B cell (primary cell): ENCODE measurements around the gene IFT74. TPM values are rescaled to one million over a fixed set of nuclear protein-coding genes. Genes with fewer than 3 reads are reported as not detected.

ENCODE experiments used
- ATAC-seq: fragments of 200-7000 bp; cut with Tn5 transposase; one replicate; pipeline ENCODE4 v1.10.0; 2021; ENCODE audit warnings: low read depth, mild to moderate bottlenecking, moderate number of reproducible peaks, moderate library complexity
- CTCF ChIA-PET: fragments of 350-600 bp; sonication (Branson Sonifier 250); formaldehyde crosslinking; loops from one replicate; lab custom pipeline; 2021; ENCODE audit warnings: antibody characterized with exemption, inconsistent platforms; lab: Charles Lee
- POLR2A ChIA-PET: fragments of 350-600 bp; sonication (Branson Sonifier 250); formaldehyde crosslinking; loops from one replicate; lab custom pipeline; 2021; ENCODE audit warnings: antibody characterized with exemption; lab: Charles Lee
- DNase-seq: peaks from one replicate; pipeline ENCODE4 v3.0.0; 2013
- H2AFZ ChIP-seq: 2 replicates; pipeline ENCODE4 v1.6.1; 2012; ENCODE audit warnings: mild to moderate bottlenecking, low read depth, low read length; ENCODE audit not compliant: insufficient read depth, poor library complexity, severe bottlenecking
- H3K27ac ChIP-seq, 2 donors: 1 replicate in 1 of 2; 2 replicates in 1 of 2; pipeline ENCODE4 v1.5.1; 2012 to 2013; ENCODE audit warnings: low read length in 2 of 2, mild to moderate bottlenecking in 2 of 2, moderate library complexity in 1 of 2
- H3K27me3 ChIP-seq, 4 experiments: fragments of 200-600 bp in 1 of 4; sonication (generic) in 1 of 4; replicated peaks in 1 of 4; 1 replicate in 2 of 4; 2 replicates in 2 of 4; pipeline versions ENCODE4 v1.6.1 to v1.7.0; 2013 to 2016; ENCODE audit warnings: low read length in 3 of 4, mild to moderate bottlenecking in 2 of 4, mixed read lengths in 1 of 4, moderate library complexity in 1 of 4; ENCODE audit not compliant: insufficient read depth in 4 of 4, control insufficient read depth in 3 of 4; ENCODE audit errors: control extremely low read depth in 1 of 4
- H3K36me3 ChIP-seq, 2 experiments: replicated peaks in 1 of 2; 1 replicate in 1 of 2; 2 replicates in 1 of 2; pipeline versions ENCODE4 v1.6.1 to v1.7.1; 2013; ENCODE audit warnings: low read length in 1 of 2; ENCODE audit not compliant: insufficient read depth in 2 of 2, control insufficient read depth in 1 of 2; ENCODE audit errors: control extremely low read depth in 1 of 2, extremely low read depth in 1 of 2
- H3K4me1 ChIP-seq, 2 donors: fragments of 200-600 bp in 1 of 2; sonication (generic) in 1 of 2; 1 replicate in 1 of 2; 2 replicates in 1 of 2; pipeline versions ENCODE4 v1.5.1 to v1.6.1; 2013 to 2017; ENCODE audit warnings: low read length in 2 of 2; ENCODE audit not compliant: control insufficient read depth in 2 of 2, insufficient read depth in 2 of 2
- H3K4me2 ChIP-seq: replicated peaks from 2 replicates; pipeline ENCODE3; 2012; ENCODE audit warnings: mild to moderate bottlenecking, low read depth, low read length; ENCODE audit not compliant: poor library complexity, severe bottlenecking
- H3K4me3 ChIP-seq, 5 experiments: fragments of 200-600 bp in 1 of 5; sonication (generic) in 1 of 5; 1 replicate in 3 of 5; 2 replicates in 2 of 5; pipeline versions ENCODE4 v1.5.1 to v1.7.0; 2011 to 2016; ENCODE audit warnings: low read length in 4 of 5, mild to moderate bottlenecking in 4 of 5, low read depth in 2 of 5, control low read depth in 1 of 5, moderate library complexity in 1 of 5; ENCODE audit not compliant: insufficient read depth in 1 of 5; ENCODE audit errors: control extremely low read depth in 1 of 5, extremely low read depth in 1 of 5
- H3K79me2 ChIP-seq: fragments of 200-600 bp; sonication (generic); one replicate; pipeline ENCODE4 v1.6.0; 2016; ENCODE audit warnings: low read length; ENCODE audit not compliant: control insufficient read depth, insufficient read depth
- H3K9ac ChIP-seq: fragments of 200-600 bp; sonication (generic); 2 replicates; pipeline ENCODE4 v1.6.1; 2017; ENCODE audit warnings: mild to moderate bottlenecking, low read length, moderate library complexity
- H3K9me3 ChIP-seq, 3 donors: one replicate each; pipeline versions ENCODE4 v1.6.1 to v1.7.1; 2013; ENCODE audit warnings: low read length in 2 of 3; ENCODE audit not compliant: control insufficient read depth in 2 of 3, insufficient read depth in 1 of 3; ENCODE audit errors: control extremely low read depth in 1 of 3
- H4K20me1 ChIP-seq: 2 replicates; pipeline ENCODE4 v1.6.0; 2012; ENCODE audit warnings: mild to moderate bottlenecking, low read length; ENCODE audit not compliant: insufficient read depth, control insufficient read depth, poor library complexity, severe bottlenecking
- H3K27ac Mint-ChIP-seq: one replicate; pipeline ENCODE4 v1.8.0; 2021; ENCODE audit warnings: mixed read lengths
- H3K27me3 Mint-ChIP-seq: one replicate; pipeline ENCODE4 v1.8.0; 2021; ENCODE audit warnings: mixed read lengths
- H3K4me1 Mint-ChIP-seq: one replicate; pipeline ENCODE4 v1.8.0; 2021; ENCODE audit warnings: mixed read lengths
- H3K4me3 Mint-ChIP-seq: one replicate; pipeline ENCODE4 v1.8.0; 2021; ENCODE audit warnings: mixed read lengths
- H3K9me3 Mint-ChIP-seq: one replicate; pipeline ENCODE4 v1.8.0; 2022; ENCODE audit warnings: mixed read lengths; ENCODE audit not compliant: insufficient read depth
- EZH2 ChIP-seq: IDR thresholded peaks from 2 replicates; pipeline ENCODE4 v1.6.1; 2012; ENCODE audit warnings: borderline replicate concordance, low read depth, mild to moderate bottlenecking, moderate library complexity, low read length; ENCODE audit not compliant: insufficient read depth, poor library complexity, severe bottlenecking
- WGBS: methylation state at CpG from one replicate; pipeline ENCODE4 v1.1.5; 2013; ENCODE audit warnings: missing lambda C conversion rate; ENCODE audit not compliant: insufficient coverage; 5-methylcytosine and 5-hydroxymethylcytosine counted together
- intact Hi-C: fragments of 100-400 bp; cut with micrococcal nuclease; formaldehyde crosslinking; loops from one replicate; pipeline ENCODE4 v1.10.0; 2022
- polyA plus RNA-seq: library from polyadenylated mRNA; depleted of rRNA; stranded (reverse); fragments of >200 nt; gene quantifications from 2 replicates; pipeline ENCODE4 v1.2.3, GENCODE V29; 2012
- total RNA-seq, 2 donors: library from RNA; stranded (reverse); fragments of 120-200 nt in 1 of 2; gene quantifications; 1 replicate in 1 of 2; 2 replicates in 1 of 2; pipeline versions ENCODE4 v1.2.3 to v1.2.4, GENCODE V29; 2013 to 2022
- TF ChIP-seq, protein P1 (sequence below): fragments of 200-600 bp; IDR thresholded peaks from one replicate; pipeline ENCODE4 v1.8.0; 2022; ENCODE audit warnings: antibody characterized with exemption, mild to moderate bottlenecking

Gene IFT74
- total and polyA plus RNA-seq, 2 donors (not counting 1 experiment from before 2014, with no cell fraction given): 2.0 to 22.6 TPM

DNA sequence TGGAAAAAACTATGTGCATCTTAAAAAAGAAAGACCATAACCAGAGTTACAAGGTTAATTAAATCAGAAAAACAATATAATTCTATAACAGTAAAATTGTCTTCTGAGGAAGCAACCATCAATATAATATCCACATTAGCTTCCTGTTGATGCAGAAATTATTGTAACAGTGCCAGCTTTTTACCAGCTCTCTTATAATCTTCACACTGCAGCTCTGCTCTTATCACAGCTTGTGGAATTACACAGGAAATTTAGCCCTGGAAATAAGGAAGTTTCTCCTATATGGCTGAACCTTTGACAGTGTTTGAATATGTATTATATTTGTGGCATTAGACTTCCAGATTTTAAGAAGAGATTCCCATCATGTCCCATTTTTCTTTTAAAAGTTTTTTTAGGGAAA, 103.7 kb downstream of the IFT74 start:
- H3K27ac ChIP-seq: no peak overlapping the region
- DNase-seq: no peak
- Mint-ChIP-seq H3K27ac (no peak overlapping the region), H3K9me3 (no peaks in the 10 kb centered on the region), H3K27me3 (no peaks in the 10 kb centered on the region), H3K4me1 (no peaks in the 10 kb centered on the region), H3K4me3 (no peak overlapping the region)
- no peak for ATAC-seq
- no peak overlapping the region for H3K4me3 ChIP-seq
- no peaks in the 10 kb centered on the region for H3K9me3 ChIP-seq
- H4K20me1 ChIP-seq: no peaks in the 10 kb centered on the region
- no peaks in the 10 kb centered on the region for H3K79me2 ChIP-seq
- no peak for TF ChIP-seq EZH2
- TF ChIP-seq, protein P1, sequence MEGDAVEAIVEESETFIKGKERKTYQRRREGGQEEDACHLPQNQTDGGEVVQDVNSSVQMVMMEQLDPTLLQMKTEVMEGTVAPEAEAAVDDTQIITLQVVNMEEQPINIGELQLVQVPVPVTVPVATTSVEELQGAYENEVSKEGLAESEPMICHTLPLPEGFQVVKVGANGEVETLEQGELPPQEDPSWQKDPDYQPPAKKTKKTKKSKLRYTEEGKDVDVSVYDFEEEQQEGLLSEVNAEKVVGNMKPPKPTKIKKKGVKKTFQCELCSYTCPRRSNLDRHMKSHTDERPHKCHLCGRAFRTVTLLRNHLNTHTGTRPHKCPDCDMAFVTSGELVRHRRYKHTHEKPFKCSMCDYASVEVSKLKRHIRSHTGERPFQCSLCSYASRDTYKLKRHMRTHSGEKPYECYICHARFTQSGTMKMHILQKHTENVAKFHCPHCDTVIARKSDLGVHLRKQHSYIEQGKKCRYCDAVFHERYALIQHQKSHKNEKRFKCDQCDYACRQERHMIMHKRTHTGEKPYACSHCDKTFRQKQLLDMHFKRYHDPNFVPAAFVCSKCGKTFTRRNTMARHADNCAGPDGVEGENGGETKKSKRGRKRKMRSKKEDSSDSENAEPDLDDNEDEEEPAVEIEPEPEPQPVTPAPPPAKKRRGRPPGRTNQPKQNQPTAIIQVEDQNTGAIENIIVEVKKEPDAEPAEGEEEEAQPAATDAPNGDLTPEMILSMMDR: no peak
- intact Hi-C loops: no loop called here
- H3K4me1 ChIP-seq: no peaks in the 10 kb centered on the region
- H3K4me2 ChIP-seq: no peak overlapping the region
- no peaks in the 10 kb centered on the region for H3K27me3 ChIP-seq
- ChIA-PET CTCF (no interaction called here), POLR2A (no interaction called here)
- no peak overlapping the region for H3K9ac ChIP-seq
- H2AFZ ChIP-seq: no peak overlapping the region
- H3K36me3 ChIP-seq: no peaks in the 10 kb centered on the region

DNA sequence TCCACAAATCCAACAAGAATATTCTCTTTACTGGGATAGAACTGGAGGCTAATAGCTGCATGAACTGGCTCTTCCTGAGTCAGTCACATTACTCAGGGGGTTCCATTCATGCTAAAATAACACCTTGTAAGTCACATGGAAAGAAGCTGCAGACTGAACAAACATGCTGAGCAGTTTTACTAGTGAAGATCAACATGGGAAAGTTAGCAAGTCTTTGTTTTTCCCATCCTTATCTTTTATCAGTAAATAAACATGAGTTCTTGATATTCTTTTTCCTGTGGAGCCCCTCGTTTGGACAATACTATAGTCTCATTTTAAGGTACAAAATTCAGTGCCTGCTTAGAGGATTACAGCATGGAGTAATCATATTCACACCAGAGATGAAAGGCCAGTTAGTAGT, 109.1 kb downstream of the IFT74 start:
- Mint-ChIP-seq H3K27me3 (no peaks in the 10 kb centered on the region), H3K27ac (no peak overlapping the region), H3K9me3 (no peaks in the 10 kb centered on the region), H3K4me3 (no peak overlapping the region), H3K4me1 (no peaks in the 10 kb centered on the region)
- intact Hi-C loops: no loop called here
- no peak for TF ChIP-seq EZH2
- TF ChIP-seq, protein P1: no peak
- no peak overlapping the region for H3K27ac ChIP-seq
- no peaks in the 10 kb centered on the region for H3K9me3 ChIP-seq
- H3K36me3 ChIP-seq: no peaks in the 10 kb centered on the region
- H3K27me3 ChIP-seq: no peaks in the 10 kb centered on the region
- H3K4me3 ChIP-seq: no peak overlapping the region
- ChIA-PET CTCF (no interaction called here), POLR2A (no interaction called here)
- no peak overlapping the region for H3K4me2 ChIP-seq
- no CpG with 5 or more reads among the region's 1 CpG for WGBS
- H3K79me2 ChIP-seq: no peaks in the 10 kb centered on the region
- H3K9ac ChIP-seq: no peak overlapping the region
- H2AFZ ChIP-seq: no peak overlapping the region
- no peaks in the 10 kb centered on the region for H4K20me1 ChIP-seq
- ATAC-seq (no peak), DNase-seq (no peak)
- H3K4me1 ChIP-seq: no peaks in the 10 kb centered on the region
